HepG2 (cell line): Measurements from ENCODE around the gene CEMP1. TPM values are rescaled to one million over a fixed set of nuclear protein-coding genes. Genes with fewer than 3 reads are reported as not detected.

Experiments used
- ATAC-seq: fragments of 200-7000 bp; cut with Tn5 transposase; 3 replicates; pipeline ENCODE4 v1.9.1; 2020; ENCODE audit warnings: mild to moderate bottlenecking, moderate library complexity
- BruUV-seq: library from RNA; stranded (reverse); fragments of 400-500 nt; replicated peaks from 2 replicates; lab custom pipeline; 2021; lab: Mats Ljungman, UMichigan
- CTCF ChIA-PET: fragments of 300-600 bp; formaldehyde crosslinking; extraction: SDS; loops from one replicate; lab custom pipeline; 2021; ENCODE audit warnings: low total read pairs, inconsistent platforms, low intra/inter-chr PET ratio; lab: Yijun Ruan, JAX
- POLR2A ChIA-PET: fragments of 350-600 bp; sonication (Branson Sonifier 250); formaldehyde crosslinking; loops from one replicate; lab custom pipeline; 2020; ENCODE audit warnings: antibody characterized with exemption, inconsistent platforms; lab: Yijun Ruan, JAX
- DNase-seq: peaks from one replicate; pipeline ENCODE4 v3.0.0-alpha.2; 2015; ENCODE audit warnings: low spot score
- FAIRE-seq: peaks from 3 replicates; lab custom pipeline; 2011; peaks lifted over from hg19 to GRCh38; lab: Jason Lieb, UNC
- H2AFZ ChIP-seq: one replicate; pipeline ENCODE4 v1.6.1; 2011; ENCODE audit warnings: low read length, inconsistent platforms
- H3K27ac ChIP-seq: fragments of 300-600 bp; 3 replicates; pipeline ENCODE4 v1.8.0; 2011; ENCODE audit warnings: mixed run types, mild to moderate bottlenecking, mixed read lengths, low read length, inconsistent platforms; ENCODE audit not compliant: insufficient read depth; ENCODE audit errors: extremely low read length
- H3K27me3 ChIP-seq, 2 experiments: fragments of 200-600 bp in 1 of 2; 2 replicates in 1 of 2; 3 replicates in 1 of 2; pipeline versions ENCODE4 v1.6.0 to v1.8.0; 2011; ENCODE audit warnings: low read length in 2 of 2, mild to moderate bottlenecking in 2 of 2, moderate library complexity in 2 of 2, inconsistent platforms in 1 of 2; ENCODE audit not compliant: insufficient read depth in 2 of 2, control insufficient read depth in 1 of 2
- H3K36me3 ChIP-seq, 2 experiments: fragments of 200-600 bp in 1 of 2; replicated peaks in 1 of 2; 2 replicates in 1 of 2; 3 replicates in 1 of 2; pipeline versions ENCODE4 v1.5.1 to v1.8.0; 2011; ENCODE audit warnings: low read length in 2 of 2, inconsistent platforms in 1 of 2; ENCODE audit not compliant: insufficient read depth in 2 of 2, control insufficient read depth in 1 of 2
- H3K4me1 ChIP-seq: 2 replicates; pipeline ENCODE4 v1.5.1; 2012; ENCODE audit warnings: low read length, inconsistent platforms; ENCODE audit not compliant: insufficient read depth
- H3K4me2 ChIP-seq: 2 replicates; pipeline ENCODE4 v1.6.0; 2011; ENCODE audit warnings: low read depth, low read length, inconsistent platforms
- H3K4me3 ChIP-seq, 3 experiments: fragments of 200-600 bp in 1 of 3; sonication (generic), shearing (Covaris generic) in 1 of 3; replicated peaks in 1 of 3; 2 replicates each; pipeline ENCODE4 v1.5.1; 2011 to 2016; ENCODE audit warnings: low read length in 3 of 3, inconsistent platforms in 2 of 3, low read depth in 2 of 3, mild to moderate bottlenecking in 2 of 3, control low read depth in 1 of 3, mixed read lengths in 1 of 3; ENCODE audit not compliant: insufficient read depth in 1 of 3
- H3K79me2 ChIP-seq: one replicate; pipeline ENCODE4 v1.6.1; 2011; ENCODE audit warnings: low read length, inconsistent platforms; ENCODE audit not compliant: insufficient read depth
- H3K9ac ChIP-seq: 2 replicates; pipeline ENCODE4 v1.6.0; 2011; ENCODE audit warnings: mild to moderate bottlenecking, low read depth, low read length, inconsistent platforms; ENCODE audit not compliant: insufficient read depth
- H3K9me3 ChIP-seq: 2 replicates; pipeline ENCODE4 v1.5.1; 2012; ENCODE audit warnings: mild to moderate bottlenecking, low read length
- H4K20me1 ChIP-seq: 2 replicates; pipeline ENCODE4 v1.6.0; 2011; ENCODE audit warnings: inconsistent platforms, mild to moderate bottlenecking, low read length, moderate library complexity; ENCODE audit not compliant: insufficient read depth
- DMAP1 ChIP-seq: IDR thresholded peaks from 2 replicates; pipeline ENCODE4 v1.6.1; 2016
- DNMT3B ChIP-seq: conservative IDR thresholded peaks from 2 replicates; pipeline ENCODE4 v1.6.1; 2016; ENCODE audit warnings: missing biosample characterization, control low read depth
- ELF3 ChIP-seq: IDR thresholded peaks from 2 replicates; pipeline ENCODE4 v1.6.1; 2016; ENCODE audit warnings: missing genetic modification reagents, missing compliant biosample characterization
- GATA4 ChIP-seq: sonication (generic); IDR thresholded peaks from 2 replicates; pipeline ENCODE4 v1.6.1; 2016; ENCODE audit warnings: antibody characterized with exemption, low read depth, borderline replicate concordance
- HMG20B ChIP-seq: conservative IDR thresholded peaks from 2 replicates; pipeline ENCODE4 v1.6.1; 2016; ENCODE audit warnings: missing genetic modification reagents, missing compliant biosample characterization
- KMT2B ChIP-seq: IDR thresholded peaks from 2 replicates; pipeline ENCODE4 v1.6.1; 2016; ENCODE audit warnings: missing genetic modification reagents, missing compliant biosample characterization
- LCORL ChIP-seq, 2 experiments: fragments of 450-650 bp in 1 of 2; sonication (generic) in 1 of 2; formaldehyde crosslinking in 1 of 2; IDR thresholded peaks; 2 replicates each; pipeline versions ENCODE4 v1.5.0 to v1.6.1; 2017 to 2020; ENCODE audit warnings: antibody characterized with exemption in 1 of 2, missing genetic modification reagents in 1 of 2
- NPAS2 ChIP-seq: sonication (generic); formaldehyde crosslinking; IDR thresholded peaks from 2 replicates; pipeline ENCODE4 v1.8.0; 2022; ENCODE audit warnings: mild to moderate bottlenecking, missing genetic modification reagents, borderline replicate concordance
- TCF12 ChIP-seq, 2 experiments: fragments of 450-650 bp in 1 of 2; sonication (generic) in 1 of 2; formaldehyde crosslinking in 1 of 2; IDR thresholded peaks; 2 replicates each; pipeline versions ENCODE4 v1.6.1 to v1.8.0; 2017 to 2022; ENCODE audit warnings: antibody characterized with exemption in 1 of 2, mild to moderate bottlenecking in 1 of 2, missing genetic modification reagents in 1 of 2, moderate library complexity in 1 of 2
- YY1 ChIP-seq: IDR thresholded peaks from 2 replicates; pipeline ENCODE4 v1.6.1; 2011; ENCODE audit warnings: low read length, low read depth, moderate library complexity, mild to moderate bottlenecking; ENCODE audit not compliant: insufficient read depth, insufficient replicate concordance
- ZNF17 ChIP-seq: sonication (generic); formaldehyde crosslinking; IDR thresholded peaks from 2 replicates; pipeline ENCODE4 v1.5.0; 2020; ENCODE audit warnings: mild to moderate bottlenecking, missing genetic modification reagents
- ZNF556 ChIP-seq: sonication (generic); formaldehyde crosslinking; IDR thresholded peaks from 2 replicates; pipeline ENCODE4 v1.4.0; 2020; ENCODE audit warnings: mild to moderate bottlenecking, missing genetic modification reagents, borderline replicate concordance
- ZNF737 ChIP-seq: sonication (generic); formaldehyde crosslinking; IDR thresholded peaks from 2 replicates; pipeline ENCODE4 v1.5.0; 2020; ENCODE audit warnings: missing genetic modification reagents, mild to moderate bottlenecking, borderline replicate concordance
- ZNF816 ChIP-seq: sonication (generic); formaldehyde crosslinking; IDR thresholded peaks from 2 replicates; pipeline ENCODE4 v1.8.0; 2022; ENCODE audit warnings: missing genetic modification reagents, mild to moderate bottlenecking, borderline replicate concordance
- WGBS: methylation state at CpG from one replicate; pipeline ENCODE4 v1.1.6; 2017; ENCODE audit warnings: low lambda C conversion rate; 5-methylcytosine and 5-hydroxymethylcytosine counted together
- in situ Hi-C: cut with HindIII; loops from 2 replicates; pipeline ENCODE4 v1.10.0; 2017; ENCODE audit warnings: low pct_unique_long_range_greater_than_20kb; ENCODE audit not compliant: extremely low pct_ligation_motif_present
- intact Hi-C: fragments of 100-400 bp; cut with micrococcal nuclease; formaldehyde crosslinking; loops from one replicate; pipeline ENCODE4 v1.10.0; 2022; ENCODE audit not compliant: unreplicated experiment
- polyA plus RNA-seq, 8 experiments: library from polyadenylated mRNA; depleted of rRNA in 3 of 8; stranded (reverse) in 7 of 8; unstranded in 1 of 8; fragments of >200 nt; fragmentation: Illumina TruSeq in 4 of 8; extraction: Trizol in 4 of 8; gene quantifications; 2 replicates each; pipeline versions ENCODE4 v1.2.1 to v1.2.3, GENCODE V29; 2011 to 2016; ENCODE audit warnings: low read depth in 4 of 8, missing spikeins in 1 of 8, mixed read lengths in 1 of 8; ENCODE audit not compliant: insufficient read depth in 1 of 8
- total RNA-seq, 5 experiments: library from RNA; depleted of rRNA; stranded (reverse); fragments of >200 nt; fragmentation: Illumina TruSeq; extraction: Trizol; gene quantifications; 2 replicates each; pipeline ENCODE4 v1.2.3, GENCODE V29; 2016; ENCODE audit warnings: low read depth in 1 of 5
- TF ChIP-seq, protein P1 (sequence below): sonication (generic); formaldehyde crosslinking; IDR thresholded peaks from 2 replicates; pipeline ENCODE4 v1.4.0; 2020; ENCODE audit warnings: mild to moderate bottlenecking, missing genetic modification reagents
- TF ChIP-seq, protein P2 (sequence below): sonication (generic); formaldehyde crosslinking; IDR thresholded peaks from 2 replicates; pipeline ENCODE4 v1.5.0; 2020; ENCODE audit warnings: missing genetic modification reagents, mild to moderate bottlenecking, borderline replicate concordance

CEMP1 gene
- total and polyA plus RNA-seq, 2 of the 13 experiments (the other 11 are each of a cell fraction or from before 2014, with no cell fraction given), result not detected

DNA sequence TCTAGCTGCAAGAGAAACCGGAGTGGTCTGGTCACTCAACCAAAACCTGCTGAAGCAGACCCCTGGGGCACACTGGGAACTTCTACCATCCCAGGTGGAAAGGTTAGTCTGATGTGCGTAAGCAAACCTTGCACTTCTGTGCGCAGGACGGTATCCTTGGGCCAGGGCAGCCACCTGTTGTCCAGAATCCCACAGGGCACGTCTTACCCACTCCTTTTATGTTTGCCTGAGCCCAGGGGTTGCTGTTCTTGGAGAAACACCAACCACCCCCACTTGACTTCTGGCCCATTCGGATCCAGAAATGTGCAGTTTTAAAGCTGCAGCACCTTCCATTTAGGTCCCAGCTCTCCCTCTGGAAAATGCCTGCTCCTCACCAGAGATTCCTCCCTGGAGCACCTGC is 37.6 kb downstream of the CEMP1 start (continued):
- TF ChIP-seq TCF12 (IDR thresholded peaks at IDR 0.05) (no peak), TCF12 (CRISPR knock-in tag; IDR thresholded peaks at IDR 0.05) (no peak)

DNA sequence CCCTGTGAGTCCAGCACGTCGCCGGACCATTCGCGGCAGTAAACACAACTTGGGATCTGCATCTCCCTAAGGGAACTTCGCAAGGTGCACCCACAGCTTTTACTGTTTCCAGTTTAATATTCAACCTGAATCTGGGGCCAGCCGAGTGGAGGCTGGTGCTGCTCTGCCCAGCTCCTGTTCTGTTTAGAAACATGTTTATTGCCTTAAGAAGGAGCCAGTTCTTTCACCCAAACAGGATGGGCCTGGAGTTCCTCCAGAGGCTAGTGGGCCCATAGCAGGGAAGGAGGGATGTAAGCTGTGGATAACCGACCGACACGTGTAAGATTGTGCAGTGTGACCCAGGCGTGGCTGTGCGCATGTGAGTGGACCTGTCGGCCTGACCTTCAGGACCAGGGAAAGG is 38.9 kb downstream of the CEMP1 start:
- Histone ChIP-seq H3K36me3 (peaks cover 9 to 14% of the 10 kb centered on the region in 2 experiments; a peak in 4 of 5 replicates), H2AFZ (no peak overlapping the region), H3K4me1 (peaks cover 27% of the 10 kb centered on the region), H3K9ac (no peak overlapping the region), H3K27ac (no peak overlapping the region), H3K79me2 (peaks cover 9% of the 10 kb centered on the region), H4K20me1 (peaks cover 9% of the 10 kb centered on the region; the same call in 1 of the 2 replicates), H3K9me3 (no peaks in the 10 kb centered on the region), H3K27me3 (no peaks in the 10 kb centered on the region), H3K4me2 (no peak overlapping the region), H3K4me3 (no peak overlapping the region)
- no peak for FAIRE-seq
- WGBS, result 91% methylated on average over 13 of the region's 13 CpGs
- no peak for DNase-seq
- intact Hi-C loops (no loop called here), in situ Hi-C loops (no loop called here)
- ChIA-PET CTCF (no interaction called here), POLR2A (no interaction called here)
- TF ChIP-seq, protein P1, sequence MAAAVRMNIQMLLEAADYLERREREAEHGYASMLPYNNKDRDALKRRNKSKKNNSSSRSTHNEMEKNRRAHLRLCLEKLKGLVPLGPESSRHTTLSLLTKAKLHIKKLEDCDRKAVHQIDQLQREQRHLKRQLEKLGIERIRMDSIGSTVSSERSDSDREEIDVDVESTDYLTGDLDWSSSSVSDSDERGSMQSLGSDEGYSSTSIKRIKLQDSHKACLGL (CRISPR knock-in tag), result no peak
- TF ChIP-seq ZNF17 (CRISPR knock-in tag) (no peak), DNMT3B (CRISPR knock-in tag) (no peak), DMAP1 (no peak), ELF3 (CRISPR knock-in tag) (no peak), GATA4 (no peak), ZNF556 (no peak), ZNF816 (CRISPR knock-in tag) (no peak), NPAS2 (CRISPR knock-in tag) (no peak), LCORL (IDR thresholded peaks at IDR 0.05) (no peak), LCORL (CRISPR knock-in tag; IDR thresholded peaks at IDR 0.05) (no peak), ZNF737 (CRISPR knock-in tag) (no peak), HMG20B (CRISPR knock-in tag) (no peak), YY1 (no peak), KMT2B (CRISPR knock-in tag) (no peak)
- TF ChIP-seq, protein P2, sequence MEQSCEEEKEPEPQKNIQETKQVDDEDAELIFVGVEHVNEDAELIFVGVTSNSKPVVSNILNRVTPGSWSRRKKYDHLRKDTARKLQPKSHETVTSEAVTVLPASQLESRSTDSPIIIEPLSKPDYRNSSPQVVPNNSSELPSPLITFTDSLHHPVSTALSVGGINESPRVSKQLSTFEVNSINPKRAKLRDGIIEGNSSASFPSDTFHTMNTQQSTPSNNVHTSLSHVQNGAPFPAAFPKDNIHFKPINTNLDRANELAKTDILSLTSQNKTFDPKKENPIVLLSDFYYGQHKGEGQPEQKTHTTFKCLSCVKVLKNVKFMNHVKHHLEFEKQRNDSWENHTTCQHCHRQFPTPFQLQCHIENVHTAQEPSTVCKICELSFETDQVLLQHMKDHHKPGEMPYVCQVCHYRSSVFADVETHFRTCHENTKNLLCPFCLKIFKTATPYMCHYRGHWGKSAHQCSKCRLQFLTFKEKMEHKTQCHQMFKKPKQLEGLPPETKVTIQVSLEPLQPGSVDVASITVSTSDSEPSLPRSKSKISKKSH (CRISPR knock-in tag), result no peak
- no TSS peak for BruUV-seq
- no peak for ATAC-seq
